HCT116 (cell line): ENCODE results near the gene CTIF. TPM values are rescaled to one million over a fixed set of nuclear protein-coding genes. Genes with fewer than 3 reads are reported as not detected.

Experiments used
- ATAC-seq: fragments of 200-7000 bp; cut with Tn5 transposase; 2 replicates; pipeline ENCODE4 v1.9.1; 2020; ENCODE audit warnings: mild to moderate bottlenecking, moderate library complexity
- BruUV-seq: library from RNA; stranded (reverse); fragments of 400-500 nt; replicated peaks from 2 replicates; lab custom pipeline; 2021; lab: Mats Ljungman, UMichigan
- CTCF ChIA-PET: fragments of 300-600 bp; sonication (Branson Sonifier 250); formaldehyde crosslinking; loops from one replicate; lab custom pipeline; 2021; ENCODE audit warnings: antibody characterized with exemption; lab: Charles Lee
- POLR2A ChIA-PET: fragments of 300-600, 350-600 bp; sonication (Branson Sonifier 250); formaldehyde crosslinking; loops from one replicate; lab custom pipeline; 2021; ENCODE audit warnings: antibody characterized with exemption; lab: Charles Lee
- RAD21 ChIA-PET, 2 experiments: fragments of 300-600 bp; sonication (Branson Sonifier 250); formaldehyde crosslinking; loops; one replicate each; lab custom pipeline; 2023; ENCODE audit warnings: low total read pairs in 2 of 2; ENCODE audit not compliant: uncharacterized antibody in 2 of 2, unreplicated experiment in 2 of 2, low non-redundant PET in 1 of 2; lab: Charles Lee
- DNase-seq: peaks from one replicate; pipeline ENCODE4 v3.0.0-alpha.2; 2010; ENCODE audit warnings: low read depth, low spot score
- H2AFZ ChIP-seq: fragments of 200-600 bp; shearing (Covaris generic), sonication (generic); 2 replicates; pipeline ENCODE4 v1.6.1; 2017; ENCODE audit warnings: low read depth, mixed run types, mixed read lengths, antibody characterized with exemption, low read length; ENCODE audit not compliant: poor library complexity, severe bottlenecking
- H3K27ac ChIP-seq: 2 replicates; pipeline ENCODE4 v1.5.1; 2012; ENCODE audit warnings: low read depth, low read length
- H3K27me3 ChIP-seq: fragments of 200-600 bp; sonication (generic); 2 replicates; pipeline ENCODE4 v1.6.1; 2016; ENCODE audit warnings: mixed run types, low read length, mixed read lengths; ENCODE audit not compliant: insufficient read depth
- H3K36me3 ChIP-seq, 2 experiments: fragments of 200-500 bp in 1 of 2; fragments of 200-600 bp in 1 of 2; sonication (Bioruptor generic) in 1 of 2; sonication (generic) in 1 of 2; 2 replicates each; pipeline versions ENCODE4 v1.5.1 to v1.6.1; 2014 to 2016; ENCODE audit warnings: low read length in 2 of 2, inconsistent platforms in 1 of 2, mixed read lengths in 1 of 2, mixed run types in 1 of 2; ENCODE audit not compliant: insufficient read depth in 2 of 2, control insufficient read depth in 1 of 2
- H3K4me1 ChIP-seq, 2 experiments: fragments of 200-600 bp in 1 of 2; sonication (generic) in 1 of 2; 2 replicates each; pipeline versions ENCODE4 v1.5.1 to v1.6.1; 2012 to 2017; ENCODE audit warnings: low read length in 2 of 2, inconsistent platforms in 1 of 2, mild to moderate bottlenecking in 1 of 2, mixed read lengths in 1 of 2, mixed run types in 1 of 2, moderate library complexity in 1 of 2; ENCODE audit not compliant: insufficient read depth in 2 of 2, control insufficient read depth in 1 of 2
- H3K4me2 ChIP-seq: fragments of 200-600 bp; sonication (generic); 2 replicates; pipeline ENCODE4 v1.6.1; 2017; ENCODE audit warnings: mixed run types, low read length, mixed read lengths
- H3K4me3 ChIP-seq, 2 experiments: fragments of 200-600 bp in 1 of 2; sonication (generic) in 1 of 2; replicated peaks in 1 of 2; 2 replicates each; pipeline ENCODE4 v1.5.1; 2011 to 2016; ENCODE audit warnings: low read length in 2 of 2, control low read depth in 1 of 2, low read depth in 1 of 2, mild to moderate bottlenecking in 1 of 2, mixed read lengths in 1 of 2, mixed run types in 1 of 2
- H3K79me2 ChIP-seq: fragments of 200-600 bp; sonication (generic); 2 replicates; pipeline ENCODE4 v1.6.1; 2017; ENCODE audit warnings: mild to moderate bottlenecking, mixed run types, low read length, moderate library complexity, mixed read lengths; ENCODE audit not compliant: insufficient read depth
- H3K9ac ChIP-seq: fragments of 200-600 bp; sonication (generic); 2 replicates; pipeline ENCODE4 v1.6.1; 2016; ENCODE audit warnings: low read length, mixed read lengths
- H3K9me2 ChIP-seq: fragments of 200-600 bp; sonication (generic), shearing (Covaris generic); 2 replicates; pipeline ENCODE4 v1.6.1; 2017; ENCODE audit warnings: mixed run types, mild to moderate bottlenecking, moderate library complexity; ENCODE audit not compliant: insufficient read depth
- H3K9me3 ChIP-seq, 2 experiments: fragments of 200-500 bp in 1 of 2; fragments of 200-600 bp in 1 of 2; sonication (Bioruptor generic) in 1 of 2; sonication (generic) in 1 of 2; 2 replicates each; pipeline ENCODE4 v1.6.1; 2014 to 2017; ENCODE audit warnings: low read length in 2 of 2, mixed read lengths in 2 of 2, inconsistent platforms in 1 of 2, low read depth in 1 of 2, mild to moderate bottlenecking in 1 of 2, mixed run types in 1 of 2, moderate library complexity in 1 of 2; ENCODE audit not compliant: control insufficient read depth in 1 of 2, insufficient read depth in 1 of 2
- H4K20me1 ChIP-seq: fragments of 200-600 bp; sonication (generic), shearing (Covaris generic); 2 replicates; pipeline ENCODE4 v1.6.1; 2017; ENCODE audit warnings: mixed run types, mild to moderate bottlenecking, moderate library complexity; ENCODE audit not compliant: insufficient read depth
- CBX3 ChIP-seq: IDR thresholded peaks from 2 replicates; pipeline ENCODE4 v1.6.1; 2012; ENCODE audit warnings: low read depth
- CTCF ChIP-seq, 3 experiments: fragments of 200-600 bp in 1 of 3; sonication (generic) in 1 of 3; IDR thresholded peaks in 2 of 3; conservative IDR thresholded peaks in 1 of 3; 2 replicates each; pipeline ENCODE4 v1.5.1; 2012 to 2017; ENCODE audit warnings: low read depth in 2 of 3, low read length in 2 of 3, antibody characterized with exemption in 1 of 3, borderline replicate concordance in 1 of 3, control low read depth in 1 of 3, mild to moderate bottlenecking in 1 of 3, mixed read lengths in 1 of 3, mixed run types in 1 of 3, moderate library complexity in 1 of 3; ENCODE audit not compliant: insufficient read depth in 1 of 3
- EGR1 ChIP-seq: IDR thresholded peaks from 2 replicates; pipeline ENCODE4 v1.6.1; 2012; ENCODE audit warnings: low read depth
- ELF1 ChIP-seq: IDR thresholded peaks from 2 replicates; pipeline ENCODE4 v1.6.1; 2012; ENCODE audit warnings: low read depth, borderline replicate concordance
- EZH2 ChIP-seq: fragments of 200-600 bp; sonication (generic); IDR thresholded peaks from 2 replicates; pipeline ENCODE4 v1.6.1; 2017; ENCODE audit warnings: antibody characterized with exemption, mixed run types
- EZH2phosphoT487 ChIP-seq: fragments of 200-600 bp; IDR thresholded peaks from 2 replicates; pipeline ENCODE4 v1.6.1; 2018; ENCODE audit warnings: antibody characterized with exemption, borderline replicate concordance
- FOSL1 ChIP-seq: IDR thresholded peaks from 2 replicates; pipeline ENCODE4 v1.6.1; 2012; ENCODE audit warnings: low read depth
- JUND ChIP-seq: IDR thresholded peaks from 2 replicates; pipeline ENCODE4 v1.6.1; 2012
- POLR2A ChIP-seq: IDR thresholded peaks from 2 replicates; pipeline ENCODE4 v1.7.0; 2011; ENCODE audit warnings: borderline replicate concordance; ENCODE audit not compliant: insufficient read depth, insufficient read length; ENCODE audit errors: extremely low read depth
- POLR2AphosphoS5 ChIP-seq: IDR thresholded peaks from 2 replicates; pipeline ENCODE4 v1.6.1; 2011; ENCODE audit warnings: mild to moderate bottlenecking, low read depth, low read length, moderate library complexity
- RAD21 ChIP-seq: IDR thresholded peaks from 2 replicates; pipeline ENCODE4 v1.6.1; 2012; ENCODE audit warnings: low read depth, mild to moderate bottlenecking
- REST ChIP-seq: IDR thresholded peaks from 2 replicates; pipeline ENCODE4 v1.6.1; 2012; ENCODE audit warnings: low read depth
- SIN3A ChIP-seq: IDR thresholded peaks from 2 replicates; pipeline ENCODE4 v1.6.1; 2012; ENCODE audit warnings: low read depth
- SP1 ChIP-seq: IDR thresholded peaks from 2 replicates; pipeline ENCODE4 v1.6.1; 2012; ENCODE audit warnings: low read depth
- SRF ChIP-seq: IDR thresholded peaks from 2 replicates; pipeline ENCODE4 v1.6.1; 2012; ENCODE audit warnings: low read depth
- TCF7L2 ChIP-seq: IDR thresholded peaks from 2 replicates; pipeline ENCODE4 v1.7.0; 2011; ENCODE audit warnings: borderline replicate concordance, inconsistent platforms; ENCODE audit not compliant: insufficient read depth, insufficient read length; ENCODE audit errors: extremely low read depth
- YY1 ChIP-seq: IDR thresholded peaks from 2 replicates; pipeline ENCODE4 v1.6.1; 2011; ENCODE audit warnings: low read length, low read depth, moderate library complexity, mild to moderate bottlenecking; ENCODE audit not compliant: insufficient replicate concordance; ENCODE audit errors: extremely low read depth
- ZBTB33 ChIP-seq: IDR thresholded peaks from 2 replicates; pipeline ENCODE4 v1.6.1; 2011; ENCODE audit warnings: mild to moderate bottlenecking, low read length, moderate library complexity; ENCODE audit not compliant: insufficient replicate concordance; ENCODE audit errors: extremely low read depth
- ZFX ChIP-seq: fragments of 450-650 bp; IDR thresholded peaks from 2 replicates; pipeline ENCODE4 v1.6.1; 2017
- ZNF274 ChIP-seq: fragments of 200-500 bp; sonication (Bioruptor generic); IDR thresholded peaks from 2 replicates; pipeline ENCODE4 v1.6.1; 2014; ENCODE audit warnings: mild to moderate bottlenecking, low read depth, low read length, inconsistent platforms
- intact Hi-C: fragments of 100-400 bp; cut with micrococcal nuclease; formaldehyde crosslinking; loops from 2 replicates; pipeline ENCODE4 v1.10.0; 2022
- total RNA-seq: library from RNA; stranded (reverse); gene quantifications from one replicate; pipeline ENCODE4 v1.2.1, GENCODE V29; 2021; ENCODE audit not compliant: unreplicated experiment

Gene CTIF
- total RNA-seq, 1 experiment from 2014 or later, result 19.7 TPM

- Histone ChIP-seq H4K20me1 (no peaks in the 10 kb centered on the region), H3K4me3 (no peak overlapping the region), H3K9me2 (no peaks in the 10 kb centered on the region), H2AFZ (no peak overlapping the region), H3K9me3 (no peaks in the 10 kb centered on the region), H3K4me2 (no peak overlapping the region), H3K4me1 (peaks cover 0 to 9% of the 10 kb centered on the region in 2 experiments; a peak in 1 of 4 replicates), H3K36me3 (no peaks in the 10 kb centered on the region), H3K79me2 (no peaks in the 10 kb centered on the region), H3K27me3 (no peaks in the 10 kb centered on the region), H3K27ac (no peak overlapping the region), H3K9ac (no peak overlapping the region)
- ATAC-seq, result no peak
- ChIA-PET CTCF (no interaction called here), POLR2A (no interaction called here), RAD21 (no interaction called here)
- no peak for DNase-seq
- intact Hi-C loops, result no loop called here
- no TSS peak for BruUV-seq
- TF ChIP-seq JUND (no peak), EZH2 (no peak), ELF1 (no peak), POLR2A (no peak), YY1 (no peak), SIN3A (no peak), TCF7L2 (no peak), EZH2phosphoT487 (no peak), SRF (no peak), POLR2AphosphoS5 (no peak), SP1 (no peak), CTCF (IDR thresholded peaks at IDR 0.05 in 2 of 3, conservative IDR thresholded peaks at IDR 0.05 in 1 of 3; ENCODE audit: borderline replicate concordance in 1 of 3, insufficient read depth in 1 of 3, low read depth in 2 of 3, low read length in 2 of 3) (no peak), REST (no peak), ZBTB33 (no peak), CBX3 (no peak), FOSL1 (no peak), EGR1 (no peak), ZFX (no peak), RAD21 (no peak), ZNF274 (no peak)
Observed at GRCh38 chr18:48690494-48690893, 151.7 kb downstream of the CTIF start.
